Stimulated activated CD8-positive, alpha-beta memory T cell treated with anti-CD3 and anti-CD28 coated beads, Interleukin-2, amount 100 ng/mL, for 48 hours (primary cell): Measurements from ENCODE around the gene SRGAP2C.
"Not testable (repeated sequence)": the region's sequence is repeated elsewhere in the genome, so short reads cannot be mapped to it uniquely, and the experiment has no call there.

ENCODE experiments used
- DNase-seq, 2 donors: peaks; one replicate each; pipeline ENCODE4 v3.0.0-alpha.2; 2020; ENCODE audit warnings: low read depth in 2 of 2

SRGAP2C gene

GRCh38 chr1:121186191-121186590 lies 1.4 kb downstream of the SRGAP2C start:
- not testable (repeated sequence) for DNase-seq

- not testable (repeated sequence) for DNase-seq
These were observed 3.1 kb downstream of the SRGAP2C start for GRCh38 chr1:121187914-121188313.

- not testable (repeated sequence) for DNase-seq
These were observed 7.7 kb downstream of the SRGAP2C start for GRCh38 chr1:121192512-121192911.

- DNase-seq = not testable (repeated sequence)
These were observed 12.5 kb downstream of the SRGAP2C start for GRCh38 chr1:121197095-121197882.

GRCh38 chr1:121199763-121200162 lies 15.0 kb downstream of the SRGAP2C start:
- DNase-seq = not testable (repeated sequence)

GRCh38 chr1:121200232-121200631 lies 15.5 kb downstream of the SRGAP2C start:
- DNase-seq = not testable (repeated sequence)

- DNase-seq = not testable (repeated sequence)
These were observed 16.5 kb downstream of the SRGAP2C start for GRCh38 chr1:121200985-121201981.

GRCh38 chr1:121202986-121203385 lies 18.2 kb downstream of the SRGAP2C start:
- DNase-seq = not testable (repeated sequence)

- not testable (repeated sequence) for DNase-seq
These were observed 21.3 kb downstream of the SRGAP2C start for GRCh38 chr1:121205786-121206711.

- not testable (repeated sequence) for DNase-seq
These were observed 22.6 kb downstream of the SRGAP2C start for GRCh38 chr1:121207328-121207727.

GRCh38 chr1:121208375-121208774 lies 23.6 kb downstream of the SRGAP2C start:
- DNase-seq = not testable (repeated sequence)

- DNase-seq = not testable (repeated sequence)
These were observed 26.0 kb downstream of the SRGAP2C start for GRCh38 chr1:121210778-121211177.

- not testable (repeated sequence) for DNase-seq
These were observed 28.7 kb downstream of the SRGAP2C start for GRCh38 chr1:121213491-121213890.

GRCh38 chr1:121214544-121215156 lies 29.9 kb downstream of the SRGAP2C start:
- not testable (repeated sequence) for DNase-seq

- not testable (repeated sequence) for DNase-seq
These were observed 31.1 kb downstream of the SRGAP2C start for GRCh38 chr1:121215699-121216417.

GRCh38 chr1:121216676-121217075 lies 31.9 kb downstream of the SRGAP2C start:
- not testable (repeated sequence) for DNase-seq

GRCh38 chr1:121221770-121222169 lies 37.0 kb downstream of the SRGAP2C start:
- DNase-seq = not testable (repeated sequence)

GRCh38 chr1:121224714-121225113 lies 39.9 kb downstream of the SRGAP2C start:
- DNase-seq = not testable (repeated sequence)

- not testable (repeated sequence) for DNase-seq
These were observed 41.6 kb downstream of the SRGAP2C start for GRCh38 chr1:121226295-121226904.
